Testis (tissue), 3 donors: Measurements from ENCODE around the gene APBB1IP. TPM values are rescaled to one million over a fixed set of nuclear protein-coding genes. Genes with fewer than 3 reads are reported as not detected.

Source experiments
- DNase-seq: peaks from one replicate; pipeline ENCODE4 v3.0.0-alpha.2; 2019
- H3K27ac ChIP-seq, 2 donors: fragments of 200-600 bp; sonication (generic); one replicate each; pipeline ENCODE4 v1.5.1; 2019
- H3K27me3 ChIP-seq: fragments of 200-600 bp; sonication (generic); one replicate; pipeline ENCODE4 v1.5.1; 2019
- H3K36me3 ChIP-seq: fragments of 200-600 bp; sonication (generic); one replicate; pipeline ENCODE4 v1.5.1; 2017; ENCODE audit warnings: low read depth; ENCODE audit errors: missing control alignments
- H3K4me1 ChIP-seq: fragments of 200-600 bp; sonication (generic); one replicate; pipeline ENCODE4 v1.5.1; 2019
- H3K4me3 ChIP-seq, 2 donors: fragments of 200-600 bp; sonication (generic); one replicate each; pipeline ENCODE4 v1.5.1; 2017 to 2019
- H3K9me3 ChIP-seq: fragments of 200-600 bp; sonication (generic); one replicate; pipeline ENCODE4 v1.5.1; 2017
- POLR2A ChIP-seq: fragments of 450-650 bp; IDR thresholded peaks from one replicate; pipeline ENCODE4 v1.6.1; 2017; ENCODE audit warnings: antibody characterized with exemption, mild to moderate bottlenecking, moderate library complexity
- WGBS, 2 donors: methylation state at CpG; one replicate each; pipeline ENCODE4 v1.1.5; 2018; 5-methylcytosine and 5-hydroxymethylcytosine counted together
- intact Hi-C: fragments of 100-400 bp; cut with DNase I; formaldehyde crosslinking; loops from one replicate; pipeline ENCODE4 v1.15.1; 2023; ENCODE audit warnings: low total_unique reads
- polyA plus RNA-seq: library from polyadenylated mRNA; stranded (reverse); fragments of 350-450 nt; fragmentation: Illumina TruSeq; extraction: RNeasy Lipid Tissue Mini Kit (QIAGEN cat#74804); gene quantifications from one replicate; pipeline ENCODE4 v1.2.3, GENCODE V29; 2014; ENCODE audit warnings: low read depth, low replicate concordance; ENCODE audit not compliant: insufficient read depth
- total RNA-seq, 2 donors: library from RNA; depleted of rRNA; stranded (reverse); fragments of >200 nt; gene quantifications; one replicate each; pipeline ENCODE4 v1.2.3, GENCODE V29; 2016
- TF ChIP-seq, protein P1 (sequence below), 3 experiments: fragments of 450-650 bp in 2 of 3; fragments of 200-600 bp in 1 of 3; sonication (generic) in 1 of 3; IDR thresholded peaks; one replicate each; pipeline ENCODE4 v1.5.1; 2016 to 2019; ENCODE audit warnings: antibody characterized with exemption in 3 of 3, mild to moderate bottlenecking in 2 of 3, moderate library complexity in 1 of 3

Gene APBB1IP
- total and polyA plus RNA-seq, 3 donors from 2014 or later, result 0.55 to 3.0 (median 2.0) TPM

DNA sequence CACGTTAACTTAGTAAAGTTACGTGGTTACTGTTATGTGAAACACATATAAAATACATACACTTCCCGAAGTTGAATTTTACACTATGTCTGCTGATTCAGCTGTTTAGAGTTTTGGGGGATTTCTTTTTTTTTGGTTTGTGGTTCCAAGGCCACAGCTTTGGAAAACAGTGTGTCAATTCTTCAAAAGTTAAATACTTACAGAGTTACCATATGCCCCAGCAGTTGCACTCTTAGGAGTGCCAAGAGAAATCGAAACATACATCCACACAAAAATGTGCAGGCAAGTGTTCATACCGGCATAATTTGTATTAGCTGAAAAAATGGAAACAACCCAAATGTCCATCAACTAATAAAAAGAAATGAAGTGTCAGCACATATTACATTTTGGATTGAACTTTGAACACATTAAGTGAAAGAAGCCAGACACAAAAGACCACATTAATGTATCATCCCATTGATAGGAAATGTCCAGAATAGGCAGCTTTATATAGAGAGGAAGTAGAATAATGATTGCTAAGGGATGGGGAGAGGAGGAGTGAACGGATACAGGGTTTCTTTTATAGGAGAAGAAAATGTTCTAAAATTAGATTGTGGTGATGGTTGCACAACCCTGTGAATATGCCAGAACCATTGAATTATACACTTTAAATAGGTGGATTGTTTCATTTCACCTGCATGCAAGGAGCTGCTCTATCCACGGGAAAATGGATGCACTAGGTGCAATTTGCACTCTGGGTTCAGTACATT, 17.6 kb downstream of the APBB1IP start:
- Histone ChIP-seq H3K36me3 (no peaks in the 10 kb centered on the region), H3K9me3 (no peaks in the 10 kb centered on the region), H3K4me1 (no peaks in the 10 kb centered on the region), H3K27ac (no peak overlapping the region), H3K27me3 (no peaks in the 10 kb centered on the region), H3K4me3 (no peak overlapping the region)
- WGBS, 2 donors, result 72 to 74% methylated on average over 7 of the region's 7 CpGs
- DNase-seq, result no peak
- TF ChIP-seq, protein P1, sequence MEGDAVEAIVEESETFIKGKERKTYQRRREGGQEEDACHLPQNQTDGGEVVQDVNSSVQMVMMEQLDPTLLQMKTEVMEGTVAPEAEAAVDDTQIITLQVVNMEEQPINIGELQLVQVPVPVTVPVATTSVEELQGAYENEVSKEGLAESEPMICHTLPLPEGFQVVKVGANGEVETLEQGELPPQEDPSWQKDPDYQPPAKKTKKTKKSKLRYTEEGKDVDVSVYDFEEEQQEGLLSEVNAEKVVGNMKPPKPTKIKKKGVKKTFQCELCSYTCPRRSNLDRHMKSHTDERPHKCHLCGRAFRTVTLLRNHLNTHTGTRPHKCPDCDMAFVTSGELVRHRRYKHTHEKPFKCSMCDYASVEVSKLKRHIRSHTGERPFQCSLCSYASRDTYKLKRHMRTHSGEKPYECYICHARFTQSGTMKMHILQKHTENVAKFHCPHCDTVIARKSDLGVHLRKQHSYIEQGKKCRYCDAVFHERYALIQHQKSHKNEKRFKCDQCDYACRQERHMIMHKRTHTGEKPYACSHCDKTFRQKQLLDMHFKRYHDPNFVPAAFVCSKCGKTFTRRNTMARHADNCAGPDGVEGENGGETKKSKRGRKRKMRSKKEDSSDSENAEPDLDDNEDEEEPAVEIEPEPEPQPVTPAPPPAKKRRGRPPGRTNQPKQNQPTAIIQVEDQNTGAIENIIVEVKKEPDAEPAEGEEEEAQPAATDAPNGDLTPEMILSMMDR (IDR thresholded peaks at IDR 0.05), result no peak
- TF ChIP-seq POLR2A, result no peak
- intact Hi-C loops, result no loop called here

DNA sequence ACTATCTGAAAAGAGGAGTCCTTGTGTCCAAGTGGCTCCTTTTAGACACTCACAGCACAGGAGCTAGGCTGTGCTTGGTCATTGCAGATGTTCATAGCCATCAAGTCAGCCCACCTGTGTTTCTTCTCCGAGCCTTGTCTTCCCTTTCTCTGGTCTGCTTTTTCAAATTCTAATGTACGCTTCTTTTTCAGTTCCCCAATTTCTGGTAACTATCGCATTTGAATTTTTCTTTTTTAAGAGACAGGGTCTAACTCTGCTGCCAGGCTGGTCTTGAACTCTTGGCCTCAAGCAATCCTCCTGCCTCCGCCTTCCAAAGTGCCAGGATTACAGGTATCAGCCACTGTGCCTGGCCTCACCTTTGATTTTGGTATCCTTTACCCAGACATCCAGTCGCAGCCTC, 18.9 kb downstream of the APBB1IP start:
- Histone ChIP-seq H3K27ac (no peak overlapping the region), H3K4me3 (no peak overlapping the region), H3K36me3 (no peaks in the 10 kb centered on the region), H3K9me3 (no peaks in the 10 kb centered on the region), H3K27me3 (no peaks in the 10 kb centered on the region), H3K4me1 (no peaks in the 10 kb centered on the region)
- WGBS, 2 donors, result 86 to 91% methylated on average over 5 of the region's 5 CpGs
- TF ChIP-seq, protein P1 (IDR thresholded peaks at IDR 0.05), result no peak
- intact Hi-C loops, result no loop called here
- DNase-seq, result no peak

DNA sequence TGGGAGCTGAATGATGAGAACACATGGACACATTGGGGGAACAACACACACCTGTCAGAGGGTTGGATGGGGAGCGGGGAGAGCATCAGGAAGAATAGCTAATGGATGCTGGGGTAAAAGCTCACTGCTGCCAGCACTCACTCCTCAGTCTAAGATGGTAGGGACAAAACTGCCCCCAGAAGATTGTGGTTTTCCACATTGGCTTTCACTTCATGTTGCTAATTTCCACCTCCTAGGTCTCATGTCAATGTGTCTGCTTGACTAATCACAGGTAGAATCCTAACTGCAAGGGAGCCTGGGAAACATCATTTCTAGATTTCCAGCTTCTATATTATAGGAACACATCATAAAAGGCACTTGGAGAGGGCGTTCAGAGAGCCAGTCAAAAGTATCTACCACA, 22.6 kb downstream of the APBB1IP start:
- Histone ChIP-seq H3K27me3 (no peaks in the 10 kb centered on the region), H3K27ac (no peak overlapping the region), H3K4me1 (no peaks in the 10 kb centered on the region), H3K36me3 (no peaks in the 10 kb centered on the region), H3K4me3 (no peak overlapping the region), H3K9me3 (no peaks in the 10 kb centered on the region)
- DNase-seq, result no peak
- TF ChIP-seq, protein P1 (IDR thresholded peaks at IDR 0.05), result no peak
- no peak for TF ChIP-seq POLR2A
- intact Hi-C loops, result no loop called here
- 65 to 86% methylated on average over 2 of the region's 2 CpGs for WGBS, 2 donors

DNA sequence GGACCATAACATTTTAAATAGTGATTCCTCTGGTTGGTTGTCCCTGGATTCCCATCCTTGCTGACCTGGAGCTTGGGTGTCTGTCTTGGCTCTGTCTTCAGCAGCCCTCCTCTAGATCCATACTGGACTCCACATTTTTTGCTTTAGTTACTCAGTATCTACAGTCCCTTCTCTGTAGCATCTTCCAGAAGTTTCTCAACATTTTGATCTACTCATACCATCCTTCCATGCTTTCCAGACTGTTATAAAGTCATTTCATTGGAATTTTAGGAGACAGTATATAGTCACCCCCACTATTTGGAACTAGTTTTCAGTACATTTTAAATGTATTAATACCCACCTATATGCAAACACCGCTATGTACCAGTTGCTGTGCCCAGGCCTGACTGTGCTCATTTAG, 25.8 kb downstream of the APBB1IP start:
- 94 to 96% methylated on average over 1 of the region's 1 CpG for WGBS, 2 donors
- Histone ChIP-seq H3K9me3 (no peaks in the 10 kb centered on the region), H3K27ac (no peak overlapping the region), H3K4me3 (no peak overlapping the region), H3K27me3 (no peaks in the 10 kb centered on the region), H3K36me3 (no peaks in the 10 kb centered on the region), H3K4me1 (no peaks in the 10 kb centered on the region)
- TF ChIP-seq, protein P1 (IDR thresholded peaks at IDR 0.05), result no peak
- TF ChIP-seq POLR2A, result no peak
- no peak for DNase-seq
- intact Hi-C loops, result no loop called here
